ENCODE data around the gene TRIP10.

DNA sequence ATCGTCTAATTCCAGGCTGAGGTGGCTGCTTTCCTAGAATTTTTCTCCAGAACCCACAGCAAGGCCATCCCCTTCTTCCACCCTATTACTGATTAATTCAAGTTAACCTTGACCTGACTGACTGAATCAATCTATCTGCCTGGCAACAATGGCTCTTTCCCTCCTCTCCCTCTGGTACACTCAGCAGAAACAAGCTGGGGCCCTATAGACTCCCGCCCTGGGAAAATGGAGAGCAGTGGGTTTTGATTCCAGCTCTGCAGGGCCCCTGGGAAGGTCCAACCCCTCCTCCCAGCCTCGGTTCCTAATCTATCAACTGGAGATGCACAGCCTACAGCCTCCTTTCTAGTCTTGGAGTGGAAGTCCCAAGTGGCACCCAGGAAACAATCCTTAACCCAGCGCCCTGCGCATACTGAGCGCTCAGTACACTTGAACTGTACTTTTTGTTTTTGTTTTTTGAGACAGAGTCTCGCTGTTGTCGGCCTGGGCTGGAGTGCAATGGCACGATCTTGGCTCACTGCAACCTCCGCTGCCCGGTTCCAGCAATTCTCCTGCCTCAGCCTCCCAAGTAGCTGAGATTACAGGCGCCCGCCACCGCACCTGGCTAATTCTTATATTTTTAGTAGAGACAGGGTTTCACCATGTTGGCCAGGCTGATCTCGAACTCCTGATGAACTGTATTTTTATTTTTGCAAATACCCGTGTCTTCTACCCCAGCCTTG lies 13.8 kb upstream of the TRIP10 start:
- TF ChIP-seq GATA2 (IDR thresholded peaks at IDR 0.05; ENCODE audit: low read depth, low read length) (no peak), GATA3 (IDR thresholded peaks at IDR 0.05; ENCODE audit: low read depth, low read length) (no peak)
